Duodenal mucosa (tissue), 2 donors: ENCODE measurements around the gene KIF24.
"Not testable (repeated sequence)": the region's sequence is repeated elsewhere in the genome, so short reads cannot be mapped to it uniquely, and the experiment has no call there.

ENCODE experiments used
- H3K27ac ChIP-seq: one replicate; pipeline ENCODE4 v1.7.0; 2013; ENCODE audit warnings: low read depth, low read length
- H3K27me3 ChIP-seq, 2 donors: one replicate each; pipeline ENCODE4 v1.7.0; 2013; ENCODE audit warnings: low read length in 2 of 2, control low read depth in 1 of 2; ENCODE audit not compliant: insufficient read depth in 2 of 2, control insufficient read depth in 1 of 2
- H3K36me3 ChIP-seq, 2 donors: one replicate each; pipeline ENCODE4 v1.7.0; 2013; ENCODE audit warnings: low read length in 2 of 2, control low read depth in 1 of 2; ENCODE audit not compliant: insufficient read depth in 2 of 2, control insufficient read depth in 1 of 2
- H3K4me1 ChIP-seq, 2 donors: one replicate each; pipeline ENCODE4 v1.7.0; 2013; ENCODE audit warnings: low read length in 2 of 2, control low read depth in 1 of 2; ENCODE audit not compliant: insufficient read depth in 2 of 2, control insufficient read depth in 1 of 2
- H3K4me3 ChIP-seq, 2 donors: one replicate each; pipeline ENCODE4 v1.7.0; 2013; ENCODE audit warnings: low read length in 2 of 2, low read depth in 1 of 2
- H3K9ac ChIP-seq, 2 donors: one replicate each; pipeline ENCODE4 v1.7.0; 2013; ENCODE audit warnings: low read length in 2 of 2, low read depth in 1 of 2
- H3K9me3 ChIP-seq, 2 donors: one replicate each; pipeline ENCODE4 v1.7.0; 2013; ENCODE audit warnings: low read length in 2 of 2, control low read depth in 1 of 2; ENCODE audit not compliant: control insufficient read depth in 1 of 2

The KIF24 gene

DNA sequence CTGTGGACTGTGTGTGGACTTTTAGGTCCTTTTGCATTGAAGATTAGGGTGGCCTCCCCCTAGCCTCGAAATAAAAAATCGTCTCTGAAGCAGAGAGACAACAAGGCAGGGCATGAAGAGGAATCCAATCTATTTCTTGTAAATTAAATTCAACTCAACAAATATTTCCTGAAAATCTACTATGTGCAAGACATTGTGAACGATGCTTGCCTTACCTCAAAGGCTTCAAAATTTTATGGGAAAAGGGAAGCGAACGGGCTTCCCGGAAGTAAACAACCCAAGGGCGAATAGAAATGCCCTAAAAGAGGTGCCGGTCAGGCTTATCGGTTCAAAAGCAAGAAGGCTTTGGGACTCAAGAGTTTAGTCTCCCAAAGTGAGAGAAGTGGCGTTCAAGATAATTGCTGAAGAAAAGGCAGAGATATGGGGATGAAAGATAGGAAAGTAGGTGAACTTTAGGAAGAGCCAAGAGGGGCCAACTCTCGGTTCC lies 525 bp downstream of the KIF24 start:
- Histone ChIP-seq H3K4me3 (peak overlapping the region; percentile 83 to 92), H3K9ac (peak overlapping the region; percentile 55 to 57), H3K9me3 (no peaks in the 10 kb centered on the region), H3K36me3 (no peaks in the 10 kb centered on the region), H3K4me1 (peaks cover 9 to 17% of the 10 kb centered on the region in 2 donors), H3K27ac (no peak overlapping the region), H3K27me3 (no peaks in the 10 kb centered on the region)

DNA sequence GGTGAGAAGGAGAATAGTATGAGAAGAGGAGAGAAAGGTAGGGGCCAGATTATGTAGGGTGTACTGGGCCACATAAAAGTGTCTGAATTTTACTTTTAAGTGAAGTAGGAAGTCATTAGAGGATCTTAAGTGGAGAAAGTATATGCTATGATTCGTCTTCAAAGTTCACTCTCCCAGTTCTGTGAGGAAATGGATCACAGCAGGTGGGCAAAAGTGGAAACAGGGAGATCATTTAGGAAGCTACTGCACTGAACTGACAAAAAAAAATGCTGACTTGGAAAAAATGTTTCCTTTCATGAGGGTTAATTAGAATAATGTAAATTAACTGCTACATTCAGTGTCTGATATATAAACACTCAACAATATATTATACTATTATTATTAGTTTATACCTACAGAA lies 2.4 kb downstream of the KIF24 start:
- H3K4me1 ChIP-seq, result peaks cover 9 to 17% of the 10 kb centered on the region in 2 donors
- H3K27me3 ChIP-seq, result no peaks in the 10 kb centered on the region
- H3K4me3 ChIP-seq, result no peak overlapping the region
- no peak overlapping the region for H3K9ac ChIP-seq
- no peaks in the 10 kb centered on the region for H3K9me3 ChIP-seq
- no peak overlapping the region for H3K27ac ChIP-seq
- H3K36me3 ChIP-seq, result no peaks in the 10 kb centered on the region

DNA sequence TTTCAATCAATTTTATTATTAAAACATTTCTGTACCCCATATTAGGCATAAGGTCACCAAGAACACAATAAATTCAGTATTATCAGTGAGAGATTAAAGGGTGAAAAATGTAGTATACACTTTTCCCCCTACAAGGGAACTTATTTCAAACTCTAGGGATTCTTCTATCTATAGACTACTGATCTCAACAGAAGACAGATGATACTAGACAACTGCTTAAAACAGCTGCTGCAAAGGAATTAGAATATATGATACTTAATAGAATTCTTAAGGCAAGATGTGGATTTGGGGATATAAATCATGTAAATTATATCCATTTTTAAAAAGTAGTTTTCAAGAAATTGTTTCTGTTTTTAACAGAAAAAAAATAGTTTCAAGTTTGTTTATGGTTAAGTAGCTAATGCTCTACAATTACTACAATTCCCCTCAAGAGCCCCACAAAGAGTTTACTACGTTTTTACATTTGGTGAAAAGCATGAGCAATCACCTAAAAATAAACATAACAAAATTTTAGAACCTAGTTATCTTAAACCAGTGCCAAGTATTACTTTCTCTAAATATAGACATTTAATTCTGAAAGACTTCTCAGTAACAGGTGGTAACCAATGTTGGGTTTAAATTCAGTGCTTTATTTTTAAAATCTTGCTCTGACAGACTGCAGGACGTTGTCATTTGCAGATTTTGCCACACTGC lies 6.0 kb downstream of the KIF24 start:
- H3K9me3 ChIP-seq, result no peaks in the 10 kb centered on the region
- H3K4me1 ChIP-seq, result peaks cover 2 to 3% of the 10 kb centered on the region in 2 donors
- H3K27ac ChIP-seq, result no peak overlapping the region
- H3K4me3 ChIP-seq, result no peak overlapping the region
- H3K27me3 ChIP-seq, result no peaks in the 10 kb centered on the region
- no peaks in the 10 kb centered on the region for H3K36me3 ChIP-seq
- H3K9ac ChIP-seq, result no peak overlapping the region

DNA sequence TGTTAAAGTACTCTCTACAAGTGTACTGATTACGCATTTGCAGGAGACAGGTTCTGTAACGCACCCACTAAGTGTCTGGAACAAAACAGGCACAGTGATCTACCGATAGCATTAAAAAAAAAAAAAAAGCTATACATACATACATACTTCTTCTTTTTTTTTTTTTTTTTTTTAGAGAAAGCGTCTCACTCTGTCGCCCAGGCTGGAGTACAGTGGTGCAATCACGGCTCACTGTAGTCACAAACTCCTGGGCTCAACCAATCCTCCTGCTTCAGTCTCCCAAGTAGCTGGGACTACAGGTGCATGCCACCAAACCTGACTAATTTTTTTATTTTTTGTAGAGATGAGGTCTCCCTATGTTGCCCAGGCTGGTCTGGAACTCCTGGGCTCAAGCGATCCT lies 7.6 kb downstream of the KIF24 start:
- Histone ChIP-seq H3K4me3 (no peak overlapping the region), H3K36me3 (no peaks in the 10 kb centered on the region), H3K4me1 (no peaks in the 10 kb centered on the region), H3K9me3 (no peaks in the 10 kb centered on the region), H3K27me3 (no peaks in the 10 kb centered on the region), H3K27ac (no peak overlapping the region), H3K9ac (no peak overlapping the region)

DNA sequence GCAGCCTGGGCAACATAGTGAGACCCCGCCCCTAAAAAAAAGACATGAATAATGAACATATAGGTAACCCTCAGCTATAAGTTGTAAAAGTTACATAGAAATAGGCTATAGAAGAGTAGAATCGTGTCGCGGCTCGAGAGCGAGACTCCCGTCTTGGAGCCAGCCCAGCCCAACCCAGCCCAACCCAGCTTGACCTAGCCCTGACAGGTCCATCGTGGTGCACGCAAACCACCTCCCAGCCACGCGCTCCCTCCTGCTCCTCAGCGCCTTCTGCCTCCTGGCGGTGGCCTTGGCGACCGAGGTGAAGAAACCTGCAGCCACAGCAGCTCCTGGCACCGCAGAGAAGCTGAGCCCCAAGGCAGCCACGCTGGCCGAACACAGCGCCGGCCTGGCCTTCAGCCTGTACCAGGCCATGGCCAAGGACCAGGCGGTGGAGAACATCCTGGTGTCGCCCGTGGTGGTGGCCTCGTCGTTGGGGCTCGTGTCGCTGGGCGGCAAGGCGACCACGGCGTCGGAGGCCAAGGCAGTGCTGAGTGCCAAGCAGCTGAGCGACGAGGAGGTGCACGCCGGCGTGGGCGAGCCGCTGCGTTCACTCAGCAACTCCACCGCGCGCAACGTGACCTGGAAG lies 10.8 kb downstream of the KIF24 start:
- H3K4me1 ChIP-seq, result no peaks in the 10 kb centered on the region
- no peak overlapping the region for H3K9ac ChIP-seq
- H3K36me3 ChIP-seq, result no peaks in the 10 kb centered on the region
- no peaks in the 10 kb centered on the region for H3K9me3 ChIP-seq
- H3K4me3 ChIP-seq, result no peak overlapping the region
- no peak overlapping the region for H3K27ac ChIP-seq
- H3K27me3 ChIP-seq, result no peaks in the 10 kb centered on the region

DNA sequence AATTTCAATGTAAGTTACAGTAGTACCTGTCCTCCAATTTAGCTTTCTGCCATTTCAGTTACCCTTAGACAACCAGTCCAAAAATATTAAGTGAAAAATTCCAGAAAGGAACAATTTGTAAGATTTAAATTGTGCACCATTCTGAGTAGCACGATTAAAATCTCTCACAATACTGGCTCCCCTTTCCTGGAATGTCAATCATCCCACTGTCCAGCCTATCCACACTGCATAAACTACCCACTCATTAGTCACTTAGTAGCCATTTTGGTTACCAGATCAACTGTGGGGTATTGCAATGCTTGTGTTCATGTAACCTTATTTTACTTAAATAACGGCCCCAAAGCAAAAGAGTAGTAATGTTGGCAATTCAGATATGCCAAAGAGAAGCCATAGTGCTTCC lies 11.6 kb downstream of the KIF24 start:
- Histone ChIP-seq H3K4me1 (no peaks in the 10 kb centered on the region), H3K27ac (no peak overlapping the region), H3K9me3 (no peaks in the 10 kb centered on the region), H3K36me3 (no peaks in the 10 kb centered on the region), H3K27me3 (no peaks in the 10 kb centered on the region), H3K4me3 (no peak overlapping the region), H3K9ac (no peak overlapping the region)

DNA sequence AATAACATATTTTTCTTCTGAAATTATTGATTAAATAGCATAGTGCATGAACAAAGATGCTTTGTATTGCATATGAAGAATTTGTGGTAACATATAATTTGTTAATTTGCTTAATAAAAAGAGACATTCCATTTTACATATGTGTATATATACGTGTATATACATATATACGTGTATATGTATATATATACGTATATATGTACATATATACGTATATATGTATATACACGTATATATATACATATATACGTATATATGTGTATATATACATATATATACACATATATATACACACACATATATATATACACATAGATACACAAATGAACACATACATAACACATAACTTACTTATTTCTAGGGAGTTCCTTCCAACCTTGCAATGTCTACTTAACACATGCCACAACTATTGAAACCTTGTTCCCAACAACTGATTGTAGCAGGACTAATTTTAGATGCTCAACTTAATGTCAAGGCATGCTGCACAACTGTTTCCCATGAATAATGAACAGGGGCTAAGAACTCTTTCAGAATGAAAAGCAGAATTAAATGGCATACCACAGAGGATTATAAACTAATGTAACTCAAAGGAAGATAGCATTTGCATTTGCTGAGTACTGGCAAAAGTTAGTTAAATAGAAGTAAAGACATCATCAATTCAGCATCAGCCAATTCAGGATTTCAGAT lies 17.4 kb downstream of the KIF24 start:
- Histone ChIP-seq H3K27me3 (no peaks in the 10 kb centered on the region), H3K27ac (no peak overlapping the region), H3K4me3 (no peak overlapping the region), H3K4me1 (no peaks in the 10 kb centered on the region), H3K9me3 (no peaks in the 10 kb centered on the region), H3K36me3 (no peaks in the 10 kb centered on the region), H3K9ac (no peak overlapping the region)

DNA sequence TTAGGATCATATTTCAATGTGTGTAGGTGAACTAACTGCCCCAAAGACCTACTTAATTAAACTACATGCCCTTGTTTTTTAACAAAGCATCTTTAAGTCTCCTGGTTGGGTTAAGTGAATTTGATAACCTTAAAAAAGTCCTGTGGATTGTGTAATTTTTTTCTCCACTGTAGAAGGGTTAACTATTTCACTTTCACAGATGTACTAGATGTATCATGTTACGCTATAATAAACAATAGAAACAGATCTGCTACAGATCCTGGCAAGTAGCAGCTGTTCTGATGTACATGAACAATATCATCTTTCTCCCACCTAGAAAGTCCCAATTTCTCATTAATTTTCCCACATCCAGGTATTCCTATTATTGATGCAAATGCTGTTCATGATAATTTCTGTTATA lies 18.9 kb downstream of the KIF24 start:
- Histone ChIP-seq H3K36me3 (no peaks in the 10 kb centered on the region), H3K27ac (no peak overlapping the region), H3K9me3 (no peaks in the 10 kb centered on the region), H3K27me3 (no peaks in the 10 kb centered on the region), H3K9ac (no peak overlapping the region), H3K4me1 (no peaks in the 10 kb centered on the region), H3K4me3 (no peak overlapping the region)

DNA sequence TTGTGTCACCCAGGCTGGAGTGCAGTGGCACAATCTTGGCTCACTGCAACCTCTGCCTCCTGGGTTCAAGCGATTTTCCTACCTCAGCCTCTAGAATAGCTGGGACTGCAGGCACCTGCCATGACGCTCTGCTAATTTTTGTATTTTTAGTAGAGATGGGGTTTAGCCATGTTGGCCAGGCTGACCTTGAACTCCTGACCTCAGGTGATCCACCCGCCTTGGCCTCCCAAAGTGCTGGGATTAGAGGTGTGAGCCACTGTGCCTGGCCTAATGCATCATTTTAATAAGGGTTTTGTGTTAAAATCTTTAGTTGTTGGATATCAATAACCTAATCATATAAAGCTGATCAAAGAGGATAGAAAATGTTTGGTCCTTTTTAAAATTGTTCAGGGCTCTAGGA lies 20.8 kb downstream of the KIF24 start:
- H3K36me3 ChIP-seq, H3K27ac ChIP-seq, H3K4me3 ChIP-seq, H3K27me3 ChIP-seq, H3K9ac ChIP-seq, H3K9me3 ChIP-seq, H3K4me1 ChIP-seq: not testable (repeated sequence)

DNA sequence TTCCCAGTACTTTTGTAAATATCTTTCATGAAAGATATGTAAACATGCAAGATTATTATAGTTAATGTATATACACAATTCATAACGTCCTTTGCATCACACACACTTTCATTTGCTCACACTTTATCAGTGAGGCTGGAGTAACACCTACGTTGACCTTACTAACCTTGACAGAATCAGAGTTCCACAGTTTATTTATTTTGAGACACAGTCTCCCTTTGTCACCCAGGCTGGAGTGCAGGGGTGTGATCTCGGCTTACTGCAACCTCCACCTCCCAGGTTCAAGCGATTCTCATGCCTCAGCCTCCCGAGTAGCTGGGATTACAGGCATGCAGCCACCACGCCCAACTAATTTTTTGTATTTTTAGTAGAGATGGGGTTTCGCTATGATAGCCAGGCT lies 28.0 kb downstream of the KIF24 start:
- not testable (repeated sequence) for H3K36me3 ChIP-seq, H3K9me3 ChIP-seq, H3K9ac ChIP-seq, H3K4me1 ChIP-seq, H3K27me3 ChIP-seq, H3K4me3 ChIP-seq, H3K27ac ChIP-seq
